ENCODE results near the gene HSPBAP1. TPM values are rescaled to one million over a fixed set of nuclear protein-coding genes. Genes with fewer than 3 reads are reported as not detected.

The HSPBAP1 gene
- total RNA-seq, 6 experiments from 2014 or later, result 2.4 to 4.0 (median 3.3) TPM

DNA sequence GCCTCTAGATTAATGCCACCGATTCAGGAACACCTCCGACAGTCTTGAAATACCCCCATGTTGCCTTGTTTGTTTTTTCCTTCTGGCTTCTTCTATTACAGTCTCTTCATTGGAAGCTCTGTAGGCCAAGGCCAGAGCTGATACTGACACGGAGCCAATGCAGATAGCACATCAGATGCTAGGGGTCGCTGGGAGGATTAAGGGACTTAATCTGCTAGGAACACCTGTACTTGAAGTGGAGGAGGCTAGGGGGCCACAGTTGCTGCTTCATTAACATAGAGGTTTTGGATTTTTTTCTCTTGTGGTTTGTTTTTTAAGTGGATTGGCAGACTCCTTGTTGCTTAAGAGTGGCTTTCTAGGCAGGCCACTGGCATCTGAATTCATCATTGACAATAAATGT lies 63.4 kb downstream of the HSPBAP1 start:
- H3K27ac ChIP-seq, result no peak overlapping the region
- peaks cover 0 to 14% (median 0%) of the 10 kb centered on the region in 4 donors for H3K36me3 ChIP-seq
- whole genome bisulfite sequencing (ENCODE audit: insufficient coverage, low coverage, low lambda C conversion rate, missing lambda C conversion rate), result 64% methylated on average over 4 of the region's 4 CpGs
- ATAC-seq (no peak), DNase-seq (no peak)
- no peaks in the 10 kb centered on the region for H3K9me3 ChIP-seq
- no peak overlapping the region for H3K4me3 ChIP-seq
- H3K4me1 ChIP-seq, result no peaks in the 10 kb centered on the region
- TF ChIP-seq, protein P1, sequence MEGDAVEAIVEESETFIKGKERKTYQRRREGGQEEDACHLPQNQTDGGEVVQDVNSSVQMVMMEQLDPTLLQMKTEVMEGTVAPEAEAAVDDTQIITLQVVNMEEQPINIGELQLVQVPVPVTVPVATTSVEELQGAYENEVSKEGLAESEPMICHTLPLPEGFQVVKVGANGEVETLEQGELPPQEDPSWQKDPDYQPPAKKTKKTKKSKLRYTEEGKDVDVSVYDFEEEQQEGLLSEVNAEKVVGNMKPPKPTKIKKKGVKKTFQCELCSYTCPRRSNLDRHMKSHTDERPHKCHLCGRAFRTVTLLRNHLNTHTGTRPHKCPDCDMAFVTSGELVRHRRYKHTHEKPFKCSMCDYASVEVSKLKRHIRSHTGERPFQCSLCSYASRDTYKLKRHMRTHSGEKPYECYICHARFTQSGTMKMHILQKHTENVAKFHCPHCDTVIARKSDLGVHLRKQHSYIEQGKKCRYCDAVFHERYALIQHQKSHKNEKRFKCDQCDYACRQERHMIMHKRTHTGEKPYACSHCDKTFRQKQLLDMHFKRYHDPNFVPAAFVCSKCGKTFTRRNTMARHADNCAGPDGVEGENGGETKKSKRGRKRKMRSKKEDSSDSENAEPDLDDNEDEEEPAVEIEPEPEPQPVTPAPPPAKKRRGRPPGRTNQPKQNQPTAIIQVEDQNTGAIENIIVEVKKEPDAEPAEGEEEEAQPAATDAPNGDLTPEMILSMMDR (IDR thresholded peaks at IDR 0.05), result no peak
- TF ChIP-seq POLR2A (IDR thresholded peaks at IDR 0.05), result no peak
- intact Hi-C loops (cut with DNase I), result no loop called here
- no peaks in the 10 kb centered on the region for H3K27me3 ChIP-seq

DNA sequence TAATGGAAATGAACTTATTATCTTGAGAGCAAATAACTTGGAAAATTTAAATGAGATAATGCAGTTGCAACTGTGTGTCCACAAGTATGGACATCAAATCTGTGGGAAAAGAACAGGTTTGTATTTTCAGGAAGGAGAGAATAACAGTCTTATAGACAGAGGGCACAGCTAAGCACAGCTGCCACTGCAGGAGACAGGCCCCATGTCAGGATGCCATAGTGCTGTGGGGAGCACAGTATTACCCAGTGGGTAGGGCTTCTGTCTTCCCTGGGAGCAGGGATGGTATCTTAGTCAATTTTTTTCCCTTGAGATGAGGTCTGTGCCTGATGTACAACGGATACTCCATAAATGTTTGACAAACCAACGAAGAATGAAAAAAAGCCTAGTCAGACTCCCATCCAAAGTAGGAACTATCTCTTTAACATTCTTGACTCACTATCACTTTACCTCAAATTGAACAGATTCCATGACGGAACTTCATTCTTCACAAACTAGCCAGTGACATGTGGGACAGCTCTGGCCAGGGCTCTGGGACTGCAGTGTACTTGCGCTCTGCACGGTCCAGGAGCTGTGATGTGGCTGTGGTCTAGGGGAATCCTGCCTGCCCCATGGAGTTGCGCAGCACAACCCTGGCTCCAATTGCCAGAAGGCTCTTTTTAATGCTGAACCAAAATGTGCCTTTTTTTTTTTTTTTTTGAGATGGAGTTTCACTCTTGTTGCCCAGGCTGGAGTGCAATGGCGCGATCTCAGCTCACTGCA lies 64.7 kb downstream of the HSPBAP1 start:
- H3K9me3 ChIP-seq, result no peaks in the 10 kb centered on the region
- no peaks in the 10 kb centered on the region for H3K4me1 ChIP-seq
- H3K27ac ChIP-seq, result no peak overlapping the region
- 92% methylated on average over 4 of the region's 8 CpGs for WGBS (ENCODE audit: insufficient coverage, low coverage, low lambda C conversion rate, missing lambda C conversion rate)
- no peaks in the 10 kb centered on the region for H3K27me3 ChIP-seq
- peaks cover 0 to 14% (median 0%) of the 10 kb centered on the region in 4 donors for H3K36me3 ChIP-seq
- H3K4me3 ChIP-seq, result no peak overlapping the region
- intact Hi-C loops (cut with DNase I), result no loop called here
- no peak for DNase-seq
- peak in 3 of 4 donors; percentile 33 to 39 (median 36) for ATAC-seq
- TF ChIP-seq, protein P1 (IDR thresholded peaks at IDR 0.05), result no peak
- TF ChIP-seq POLR2A (IDR thresholded peaks at IDR 0.05), result no peak

DNA sequence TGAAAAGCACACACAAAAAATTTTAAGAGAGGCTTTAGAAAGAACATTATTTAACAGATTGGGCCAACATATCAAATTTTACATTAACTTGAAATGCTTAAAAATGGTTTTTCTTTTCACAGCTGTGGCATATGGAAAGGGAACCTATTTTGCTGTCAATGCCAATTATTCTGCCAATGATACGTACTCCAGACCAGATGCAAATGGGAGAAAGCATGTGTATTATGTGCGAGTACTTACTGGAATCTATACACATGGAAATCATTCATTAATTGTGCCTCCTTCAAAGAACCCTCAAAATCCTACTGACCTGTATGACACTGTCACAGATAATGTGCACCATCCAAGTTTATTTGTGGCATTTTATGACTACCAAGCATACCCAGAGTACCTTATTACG lies 65.4 kb downstream of the HSPBAP1 start:
- 94% methylated on average over 3 of the region's 3 CpGs for WGBS (ENCODE audit: insufficient coverage, low coverage, low lambda C conversion rate, missing lambda C conversion rate)
- TF ChIP-seq POLR2A (IDR thresholded peaks at IDR 0.05), result no peak
- TF ChIP-seq, protein P1 (IDR thresholded peaks at IDR 0.05), result no peak
- intact Hi-C loops (cut with DNase I), result no loop called here

DNA sequence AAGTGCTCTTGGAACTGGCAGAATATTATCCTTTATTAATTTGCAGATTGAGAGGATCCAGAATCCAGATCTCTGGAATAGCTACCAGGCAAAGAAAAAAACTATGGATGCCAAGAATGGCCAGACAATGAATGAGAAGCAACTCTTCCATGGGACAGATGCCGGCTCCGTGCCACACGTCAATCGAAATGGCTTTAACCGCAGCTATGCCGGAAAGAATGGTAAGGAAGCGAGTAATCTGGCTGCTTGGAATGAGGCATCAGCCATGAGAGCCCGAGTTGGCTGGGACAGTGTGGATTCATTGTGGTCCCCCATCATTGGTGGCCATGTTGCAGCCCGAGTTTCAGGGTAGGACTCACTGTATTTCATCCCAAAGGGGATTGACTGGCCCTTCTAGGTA lies 65.9 kb downstream of the HSPBAP1 start:
- no peak overlapping the region for H3K27ac ChIP-seq
- WGBS (ENCODE audit: insufficient coverage, low coverage, low lambda C conversion rate, missing lambda C conversion rate), result 92% methylated on average over 9 of the region's 9 CpGs
- no peaks in the 10 kb centered on the region for H3K9me3 ChIP-seq
- ATAC-seq (no peak), DNase-seq (no peak)
- peaks cover 0 to 14% (median 0%) of the 10 kb centered on the region in 4 donors for H3K36me3 ChIP-seq
- no peaks in the 10 kb centered on the region for H3K4me1 ChIP-seq
- no peak for TF ChIP-seq POLR2A (IDR thresholded peaks at IDR 0.05)
- no peak overlapping the region for H3K4me3 ChIP-seq
- H3K27me3 ChIP-seq, result no peaks in the 10 kb centered on the region
- intact Hi-C loops (cut with DNase I), result no loop called here

More for the DNA sequence above, 65.4 kb downstream of the HSPBAP1 start:
- Histone ChIP-seq H3K27me3 (no peaks in the 10 kb centered on the region), H3K4me1 (no peaks in the 10 kb centered on the region), H3K27ac (no peak overlapping the region), H3K9me3 (no peaks in the 10 kb centered on the region), H3K36me3 (peaks cover 0 to 14% (median 0%) of the 10 kb centered on the region in 4 donors), H3K4me3 (no peak overlapping the region)
- no peak for DNase-seq
- ATAC-seq, result no peak

DNA sequence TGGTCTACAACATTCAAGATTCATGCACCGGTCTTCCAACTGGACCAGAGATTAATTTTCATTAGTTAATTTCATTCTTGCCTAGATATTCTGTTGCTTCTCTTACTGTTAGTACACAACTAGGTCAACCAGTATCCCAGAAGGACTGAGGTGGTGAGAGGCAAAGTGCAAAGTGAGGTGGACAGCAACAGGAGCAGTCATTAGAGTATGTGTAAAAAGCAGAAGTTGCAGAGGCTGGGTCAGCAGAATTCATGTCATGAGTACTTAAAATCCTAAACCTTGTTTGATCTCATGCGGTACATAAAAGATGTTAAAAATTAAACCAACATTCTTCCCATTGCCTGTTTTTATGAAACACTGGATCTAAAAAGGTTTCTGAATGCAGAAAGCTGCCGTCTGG lies 66.3 kb downstream of the HSPBAP1 start:
- no peak overlapping the region for H3K4me3 ChIP-seq
- peak in 3 of 4 donors; percentile 23 to 61 (median 40) for ATAC-seq
- intact Hi-C loops (cut with DNase I), result no loop called here
- H3K9me3 ChIP-seq, result no peaks in the 10 kb centered on the region
- H3K36me3 ChIP-seq, result peaks cover 0 to 17% (median 0%) of the 10 kb centered on the region in 4 donors
- H3K27ac ChIP-seq, result no peak overlapping the region
- no peaks in the 10 kb centered on the region for H3K27me3 ChIP-seq
- no peak for DNase-seq
- 70% methylated on average over 3 of the region's 3 CpGs for WGBS (ENCODE audit: insufficient coverage, low coverage, low lambda C conversion rate, missing lambda C conversion rate)
- no peaks in the 10 kb centered on the region for H3K4me1 ChIP-seq
- TF ChIP-seq, protein P1 (IDR thresholded peaks at IDR 0.05), result no peak
- no peak for TF ChIP-seq POLR2A (IDR thresholded peaks at IDR 0.05)
